Fibroblast of pulmonary artery (primary cell): ENCODE data around the gene LMAN2.
A peak's percentile ranks its signal among the peaks of the same experiment; 100 is the strongest.

Experiments
- DNase-seq: peaks from one replicate; pipeline ENCODE4 v3.0.0-alpha.2; 2010; ENCODE audit warnings: low read depth
- H3K4me3 ChIP-seq: replicated peaks from 2 replicates; pipeline ENCODE4 v1.5.1; 2011; ENCODE audit warnings: low read depth, mild to moderate bottlenecking, control low read depth, low read length, moderate library complexity
- CTCF ChIP-seq: IDR thresholded peaks from 2 replicates; pipeline ENCODE4 v1.5.1; 2011; ENCODE audit warnings: mild to moderate bottlenecking, control low read depth, low read length, inconsistent platforms; ENCODE audit errors: missing control alignments

Gene LMAN2

GRCh38 chr5:177332896-177333260, 18.6 kb downstream of the LMAN2 start:
- no peak for DNase-seq
- no peak for TF ChIP-seq CTCF
- H3K4me3 ChIP-seq = no peak overlapping the region

GRCh38 chr5:177332031-177332895, 19.2 kb downstream of the LMAN2 start:
- DNase-seq = no peak
- no peak overlapping the region for H3K4me3 ChIP-seq
- TF ChIP-seq CTCF = no peak

GRCh38 chr5:177330991-177331842, 20.3 kb downstream of the LMAN2 start:
- H3K4me3 ChIP-seq = no peak overlapping the region
- DNase-seq = no peak
- no peak for TF ChIP-seq CTCF

- H3K4me3 ChIP-seq = no peak overlapping the region
- no peak for DNase-seq
- no peak for TF ChIP-seq CTCF
These were observed 21.6 kb downstream of the LMAN2 start for GRCh38 chr5:177329883-177330282.

- H3K4me3 ChIP-seq = no peak overlapping the region
- no peak for TF ChIP-seq CTCF
- DNase-seq = no peak
These were observed 22.8 kb downstream of the LMAN2 start for GRCh38 chr5:177328545-177329231.

GRCh38 chr5:177327539-177328522, 23.6 kb downstream of the LMAN2 start:
- no peak for TF ChIP-seq CTCF
- H3K4me3 ChIP-seq = no peak overlapping the region
- DNase-seq = peak; percentile 77
